Body of pancreas (tissue), 4 donors: ENCODE results near the gene SLC26A5.

Source experiments
- POLR2A ChIP-seq, 3 donors: fragments of 450-650 bp; IDR thresholded peaks; one replicate each; pipeline ENCODE4 v1.6.1; 2016; ENCODE audit warnings: antibody characterized with exemption in 3 of 3, mild to moderate bottlenecking in 2 of 3
- TF ChIP-seq, protein P1 (sequence below), 7 experiments: fragments of 450-650 bp in 4 of 7; fragments of 200-600 bp in 3 of 7; sonication (generic) in 3 of 7; IDR thresholded peaks; one replicate each; pipeline ENCODE4 v1.5.1; 2016 to 2019; ENCODE audit warnings: antibody characterized with exemption in 7 of 7

- TF ChIP-seq POLR2A (IDR thresholded peaks at IDR 0.05) = no peak
- TF ChIP-seq, protein P1, sequence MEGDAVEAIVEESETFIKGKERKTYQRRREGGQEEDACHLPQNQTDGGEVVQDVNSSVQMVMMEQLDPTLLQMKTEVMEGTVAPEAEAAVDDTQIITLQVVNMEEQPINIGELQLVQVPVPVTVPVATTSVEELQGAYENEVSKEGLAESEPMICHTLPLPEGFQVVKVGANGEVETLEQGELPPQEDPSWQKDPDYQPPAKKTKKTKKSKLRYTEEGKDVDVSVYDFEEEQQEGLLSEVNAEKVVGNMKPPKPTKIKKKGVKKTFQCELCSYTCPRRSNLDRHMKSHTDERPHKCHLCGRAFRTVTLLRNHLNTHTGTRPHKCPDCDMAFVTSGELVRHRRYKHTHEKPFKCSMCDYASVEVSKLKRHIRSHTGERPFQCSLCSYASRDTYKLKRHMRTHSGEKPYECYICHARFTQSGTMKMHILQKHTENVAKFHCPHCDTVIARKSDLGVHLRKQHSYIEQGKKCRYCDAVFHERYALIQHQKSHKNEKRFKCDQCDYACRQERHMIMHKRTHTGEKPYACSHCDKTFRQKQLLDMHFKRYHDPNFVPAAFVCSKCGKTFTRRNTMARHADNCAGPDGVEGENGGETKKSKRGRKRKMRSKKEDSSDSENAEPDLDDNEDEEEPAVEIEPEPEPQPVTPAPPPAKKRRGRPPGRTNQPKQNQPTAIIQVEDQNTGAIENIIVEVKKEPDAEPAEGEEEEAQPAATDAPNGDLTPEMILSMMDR (IDR thresholded peaks at IDR 0.05) = no peak
Observed at GRCh38 chr7:103437623-103438022, 8.4 kb downstream of the SLC26A5 start.
